RPMI8226 (cell line): ENCODE measurements around the gene OPRD1.

Experiments
- DNase-seq: peaks from one replicate; pipeline ENCODE4 v3.0.0-alpha.2; 2015

Gene OPRD1

DNA sequence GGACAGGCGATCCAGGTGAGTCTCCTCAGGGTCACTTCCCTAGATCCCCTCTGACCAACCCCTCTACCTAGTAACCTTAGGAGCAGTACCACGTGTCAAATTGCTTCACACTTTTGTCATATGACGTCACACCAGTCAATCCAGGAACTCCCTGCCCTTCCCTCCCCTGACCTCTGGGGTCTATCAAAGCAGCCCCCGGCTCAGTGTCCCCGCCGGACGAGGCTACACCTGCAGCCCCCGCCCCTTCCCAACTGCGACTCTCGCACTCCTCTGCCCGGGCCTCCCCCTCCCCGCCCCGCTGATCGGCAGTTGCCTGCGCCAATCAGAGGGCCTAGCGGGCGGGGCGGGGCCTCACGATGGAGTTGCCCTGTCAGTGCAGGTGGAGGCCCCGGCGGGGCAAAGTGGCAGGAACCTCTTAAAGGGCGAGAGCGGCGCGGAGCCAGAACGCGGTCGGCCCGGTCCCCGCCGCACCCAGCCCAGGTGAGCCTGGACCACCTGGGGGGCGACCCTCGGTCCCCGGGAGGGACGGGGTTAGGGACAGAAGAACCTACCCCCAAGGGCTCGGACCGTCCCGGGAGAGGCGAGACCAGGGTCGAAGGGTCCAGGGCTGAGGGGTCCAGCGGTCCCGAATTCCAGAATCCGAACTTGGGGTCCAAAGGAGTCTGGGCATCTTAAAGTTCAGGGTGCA, 74.9 kb downstream of the OPRD1 start:
- peak; percentile 98 for DNase-seq

GRCh38 chr1:28887419-28887834, 75.5 kb downstream of the OPRD1 start:
- peak; percentile 46 for DNase-seq

DNA sequence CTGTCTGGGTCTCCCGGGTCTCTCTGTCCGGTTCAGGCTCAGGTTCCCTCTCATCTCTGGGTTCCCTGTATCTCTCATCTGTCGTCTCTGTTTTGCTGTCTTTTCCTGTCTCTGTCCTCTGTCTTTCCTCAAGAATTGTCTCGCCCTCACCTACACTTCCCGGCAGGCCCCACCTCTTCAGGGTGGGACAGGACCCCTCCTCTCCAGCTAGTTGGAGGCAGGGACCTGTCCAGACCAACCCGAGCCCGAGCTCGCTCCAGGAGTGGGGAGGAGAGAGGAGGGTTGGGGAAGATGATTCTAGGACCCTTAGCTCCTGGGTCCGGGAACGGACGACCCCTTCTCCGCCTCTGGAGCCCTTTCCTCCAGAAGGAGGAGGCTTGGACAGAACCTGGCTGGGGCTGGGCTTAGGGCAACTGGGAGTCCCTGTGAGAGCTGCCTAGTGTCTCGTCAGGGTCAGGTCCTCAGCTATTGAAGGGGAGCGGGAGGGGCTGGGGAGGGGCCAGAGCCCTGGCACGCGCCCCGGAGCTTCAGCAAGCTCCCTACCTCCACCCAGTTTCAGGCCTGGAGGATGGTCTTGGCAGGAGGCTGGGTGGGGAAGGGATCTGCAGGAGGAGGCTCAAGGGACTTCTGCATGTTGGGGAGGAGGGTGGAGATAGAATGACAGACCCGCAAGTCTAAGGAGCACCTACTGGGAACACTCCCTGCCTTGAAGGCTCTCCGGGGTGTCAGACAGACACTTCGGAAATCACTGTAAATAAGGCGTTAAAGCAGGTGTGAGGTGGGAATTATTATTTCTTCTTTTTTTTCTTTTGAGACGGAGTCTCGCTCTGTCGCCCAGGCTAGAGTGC, 76.1 kb downstream of the OPRD1 start:
- peak; percentile 67 for DNase-seq

DNA sequence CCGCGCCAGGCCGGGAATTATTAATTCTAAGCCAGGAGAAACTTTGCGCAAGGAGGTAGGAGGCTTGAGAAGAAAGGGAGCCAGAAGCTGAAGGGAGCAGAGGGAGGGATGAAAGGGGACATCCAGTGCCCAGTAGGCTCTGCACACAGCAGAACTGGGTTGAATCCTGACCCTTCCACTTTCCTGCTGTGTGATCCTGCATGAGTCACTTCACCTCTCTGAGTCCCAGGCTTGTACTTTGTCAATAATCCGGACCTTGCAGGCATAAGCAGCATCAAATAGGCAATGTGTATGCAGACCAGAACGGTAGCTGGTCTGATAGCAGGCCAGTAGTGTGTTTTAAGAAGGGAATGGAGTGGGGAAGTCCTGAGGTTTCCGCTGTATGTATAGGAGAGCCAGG, 76.9 kb downstream of the OPRD1 start:
- no peak for DNase-seq

DNA sequence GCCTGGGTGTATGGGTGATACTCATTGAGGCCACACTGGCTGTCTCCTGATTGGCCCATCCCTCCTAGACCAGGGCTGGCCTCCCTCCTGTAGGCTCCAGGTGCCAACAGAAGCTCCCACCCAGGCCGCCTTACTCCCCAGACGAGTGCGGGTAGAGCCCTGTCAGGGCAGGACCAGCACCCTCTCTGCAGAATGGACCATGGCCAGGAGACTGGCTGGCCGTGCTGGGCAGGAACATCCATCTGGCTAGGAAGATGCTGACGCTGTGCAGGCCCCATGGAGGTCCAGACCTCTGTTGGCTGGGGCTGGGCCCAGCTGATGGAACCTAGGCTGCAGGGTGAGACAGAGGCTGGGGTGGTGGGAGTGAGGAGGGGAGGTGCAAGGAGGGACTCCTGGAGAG, 77.4 kb downstream of the OPRD1 start:
- no peak for DNase-seq

- no peak for DNase-seq
Observed at GRCh38 chr1:28890435-28890834, 78.5 kb downstream of the OPRD1 start.

DNA sequence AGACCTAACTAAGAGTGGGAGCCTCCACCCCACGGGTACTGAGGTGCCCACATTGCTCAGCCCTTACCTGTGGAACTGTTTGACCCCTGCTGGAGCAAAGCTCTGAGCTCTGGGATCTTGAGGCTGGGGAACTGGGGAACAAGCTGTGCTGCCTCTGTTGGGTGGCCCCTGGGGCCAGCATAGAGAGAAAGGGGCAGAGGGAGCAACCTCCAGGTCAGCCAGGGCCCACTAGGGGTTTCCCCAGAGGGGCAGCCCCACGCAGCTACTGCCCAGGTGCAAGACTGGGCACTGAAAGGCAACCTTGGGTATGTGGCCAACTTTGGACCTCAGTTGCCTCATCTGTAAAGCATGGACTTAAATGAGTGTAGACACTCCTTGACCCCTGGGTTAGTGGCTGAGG, 78.9 kb downstream of the OPRD1 start:
- DNase-seq: no peak

GRCh38 chr1:28891256-28891655, 79.3 kb downstream of the OPRD1 start:
- no peak for DNase-seq

DNA sequence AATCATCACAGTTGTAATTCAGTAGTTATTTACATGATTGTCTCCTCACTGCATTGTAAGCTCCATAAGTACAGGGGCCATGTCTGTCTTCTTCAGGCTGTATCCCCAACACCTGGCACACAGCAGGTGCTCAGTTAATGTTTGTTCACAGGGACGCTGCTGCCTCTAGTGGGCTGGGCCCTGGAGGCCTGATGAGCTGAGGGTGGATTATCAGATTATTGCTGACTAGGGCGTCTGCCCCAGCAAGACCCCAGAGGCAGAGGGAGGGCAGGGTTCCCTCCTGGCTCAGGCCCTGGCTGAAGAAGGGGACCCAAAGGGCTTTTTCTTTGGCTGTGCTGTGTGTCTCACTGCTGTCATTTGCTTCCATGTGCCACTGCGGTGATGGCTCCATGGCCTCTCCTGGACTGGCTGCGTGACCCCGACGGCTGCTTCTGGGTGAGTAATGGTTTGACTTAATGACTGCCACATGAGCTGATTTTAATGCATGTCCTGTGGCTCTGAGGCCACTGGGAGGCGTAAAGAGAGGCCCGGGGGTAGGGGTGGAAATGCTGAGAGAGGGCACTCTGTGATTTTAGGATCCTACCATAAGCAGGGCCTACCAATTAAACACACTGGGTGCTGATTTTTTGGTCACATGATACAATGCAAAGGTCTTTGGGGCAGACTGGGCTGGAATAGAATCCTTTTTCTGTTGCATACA, 81.6 kb downstream of the OPRD1 start:
- no peak for DNase-seq

DNA sequence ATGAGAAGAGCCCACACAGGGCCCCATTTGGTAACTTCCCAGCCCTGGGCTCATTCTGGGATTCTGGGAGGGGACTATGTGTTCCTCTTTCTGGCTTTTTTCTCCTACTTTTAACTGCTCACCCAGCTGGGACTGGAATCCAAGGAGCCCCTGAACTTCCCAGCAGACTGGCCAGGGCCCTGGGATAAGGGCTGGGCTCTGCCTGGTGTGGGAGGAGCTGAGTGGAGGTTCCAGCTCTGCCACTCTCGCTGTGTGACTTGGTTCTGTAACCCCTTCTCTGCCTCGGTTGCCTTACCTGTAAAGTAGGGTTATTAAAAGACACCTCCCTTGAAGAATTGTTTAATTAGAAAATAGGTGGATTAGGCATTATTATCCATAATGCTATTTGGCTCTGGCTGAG, 82.8 kb downstream of the OPRD1 start:
- no peak for DNase-seq

DNA sequence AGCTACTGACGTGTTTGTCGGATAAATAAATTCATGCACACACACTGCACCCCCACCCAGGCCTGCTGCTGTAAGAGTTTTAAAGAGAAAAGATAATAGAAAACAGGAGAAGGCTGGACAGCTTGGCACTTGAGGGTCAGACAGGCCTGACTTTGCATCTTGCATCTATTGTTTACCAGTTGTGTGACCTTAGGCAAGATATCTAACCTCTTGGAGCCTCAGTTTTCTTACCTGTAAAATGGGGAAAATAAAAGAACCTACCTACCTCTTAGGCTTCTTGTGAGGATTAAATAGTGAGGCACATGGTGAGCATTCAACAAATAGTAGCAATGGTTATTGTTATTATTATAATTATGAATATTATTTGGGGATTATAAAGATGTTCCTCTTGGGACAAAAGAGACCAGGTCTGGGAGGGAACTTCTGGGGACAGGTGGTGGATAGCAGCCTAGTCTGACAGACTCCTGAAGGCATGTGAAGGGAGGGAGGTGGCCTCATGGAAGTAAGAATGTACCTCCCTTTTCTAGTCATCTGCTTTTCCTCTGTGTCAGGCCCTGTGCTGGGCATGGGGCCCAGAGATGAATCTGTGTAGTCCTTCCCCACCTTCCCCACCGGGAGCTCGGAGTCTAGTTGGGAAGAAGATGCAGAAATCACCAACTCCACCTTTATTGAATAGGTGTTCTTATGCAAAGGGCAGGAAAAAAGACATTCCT, 84.1 kb downstream of the OPRD1 start:
- DNase-seq: no peak

DNA sequence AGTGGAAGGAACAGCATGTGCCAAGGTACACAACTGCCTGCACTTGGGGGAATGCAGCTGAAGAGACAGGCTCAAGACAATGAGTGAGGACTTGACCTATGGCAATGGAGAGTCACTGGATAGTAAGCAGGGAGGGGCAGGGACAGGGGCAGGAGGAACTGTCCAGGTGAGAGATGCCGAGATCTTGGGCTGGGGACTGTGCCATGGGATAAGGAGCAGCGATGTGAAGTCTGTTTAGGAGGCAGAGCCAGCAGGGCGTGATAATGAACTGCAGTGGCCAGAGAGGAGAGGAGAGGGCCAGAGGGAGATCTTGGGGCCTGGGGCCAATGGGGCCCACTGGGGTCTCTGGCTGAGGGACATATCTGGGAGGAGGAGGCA, 84.6 kb downstream of the OPRD1 start:
- no peak for DNase-seq

GRCh38 chr1:28897789-28898188, 85.8 kb downstream of the OPRD1 start:
- DNase-seq: no peak

GRCh38 chr1:28898405-28898881, 86.5 kb downstream of the OPRD1 start:
- DNase-seq: no peak

GRCh38 chr1:28899267-28899666, 87.3 kb downstream of the OPRD1 start:
- DNase-seq: no peak

DNA sequence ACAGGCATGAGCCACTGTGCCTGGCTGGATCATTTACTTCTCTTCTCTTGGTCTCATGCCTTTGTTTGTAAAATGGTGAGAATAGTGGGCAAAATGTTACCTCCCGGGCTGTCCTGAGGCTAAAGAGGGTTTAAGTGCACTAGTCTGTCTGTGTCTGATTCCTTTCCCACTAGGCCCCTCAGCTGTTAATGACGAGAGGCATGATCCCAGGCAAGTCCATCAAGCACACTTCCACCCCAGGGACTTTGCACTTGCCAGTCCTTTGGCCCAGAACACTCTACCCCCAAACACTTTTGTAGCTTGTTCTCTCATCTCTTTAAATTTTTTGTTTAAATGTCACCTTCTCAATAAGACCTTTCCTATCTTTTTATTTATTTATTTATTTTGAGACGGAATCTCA, 88.6 kb downstream of the OPRD1 start:
- DNase-seq: no peak

DNA sequence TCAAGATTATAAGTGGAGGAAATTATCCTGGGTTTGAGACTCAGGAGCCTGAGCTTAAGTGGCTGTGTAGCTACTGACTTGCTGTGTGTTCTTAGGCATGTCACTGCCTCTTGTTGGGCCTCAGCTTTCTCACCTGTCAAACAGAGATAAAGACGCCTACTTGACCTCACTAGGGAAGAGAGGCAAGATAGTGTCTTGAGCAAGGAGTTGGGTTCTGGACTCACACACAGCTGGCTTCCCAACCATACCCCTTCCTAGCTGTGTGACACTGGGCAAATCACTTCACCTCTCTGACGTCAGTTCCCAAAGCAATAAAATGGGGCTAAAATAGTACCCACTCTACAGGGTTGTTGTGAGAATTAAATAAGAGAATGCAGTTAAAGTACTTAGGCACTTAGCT, 90.8 kb downstream of the OPRD1 start:
- DNase-seq: no peak

GRCh38 chr1:28905921-28906666, 94.1 kb downstream of the OPRD1 start:
- DNase-seq: no peak

- DNase-seq: no peak
Observed at GRCh38 chr1:28909198-28909597, 97.2 kb downstream of the OPRD1 start.

DNA sequence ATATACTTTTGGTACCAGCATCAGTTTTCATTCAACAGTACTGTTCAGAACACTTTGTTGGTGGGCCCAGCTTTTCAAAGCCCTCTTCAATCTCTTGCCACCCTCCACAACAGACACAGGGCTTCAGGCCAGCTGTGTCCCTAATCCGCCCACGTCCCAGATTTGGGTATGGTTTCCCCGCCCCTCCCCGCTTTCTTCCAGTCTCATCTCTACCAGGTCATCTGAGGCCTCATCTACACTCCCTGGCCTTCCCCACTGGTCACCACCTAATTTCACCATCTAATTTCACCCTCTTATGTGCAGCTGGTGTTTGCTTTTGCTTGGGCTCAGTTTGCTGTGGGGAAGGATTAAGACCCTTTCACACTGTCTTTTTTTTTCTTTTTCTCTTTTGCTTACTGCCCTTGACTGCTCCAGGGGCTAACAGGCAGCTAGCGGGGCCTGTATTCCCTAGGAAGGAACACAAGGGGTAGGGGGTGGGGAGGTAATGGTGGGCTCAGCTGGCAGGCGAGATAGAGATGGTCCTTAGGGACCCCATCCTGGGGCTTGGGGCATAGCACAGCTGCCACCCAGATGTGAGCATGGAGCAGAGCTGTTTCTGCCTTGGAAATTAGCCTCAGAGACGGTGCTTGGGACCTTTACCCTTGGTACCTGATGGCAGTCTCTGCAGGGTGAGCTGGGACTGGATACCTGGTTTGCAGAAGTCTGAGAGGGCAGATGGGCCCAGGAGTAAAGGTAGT, 98.6 kb downstream of the OPRD1 start:
- no peak for DNase-seq

DNA sequence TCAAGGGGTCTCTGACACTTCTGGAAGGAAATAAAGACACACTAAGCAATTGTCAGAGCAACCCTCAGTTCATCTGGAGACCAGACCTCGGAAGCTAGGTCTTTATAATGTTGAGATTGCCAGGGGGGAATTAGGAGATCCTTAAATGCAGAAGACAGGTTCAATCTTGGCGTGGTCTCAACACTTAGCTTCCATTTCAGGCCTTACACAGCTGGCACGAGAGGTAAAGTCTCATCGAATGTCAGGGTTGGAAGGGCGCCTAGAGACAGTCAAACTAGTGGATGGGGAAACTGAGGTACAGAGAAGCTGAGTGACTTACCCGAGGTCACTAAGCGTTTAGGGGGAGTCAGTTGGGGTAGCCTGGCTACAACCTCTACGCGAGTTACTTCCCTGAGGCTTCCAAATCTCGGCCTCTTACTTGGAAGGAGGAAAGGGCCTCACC, 101.8 kb downstream of the OPRD1 start:
- no peak for DNase-seq
